Measurements from ENCODE around the gene LRBA.
"Not testable (repeated sequence)": the region's sequence is repeated elsewhere in the genome, so short reads cannot be mapped to it uniquely, and the experiment has no call there.

The LRBA gene

GRCh38 chr4:150389896-150390530 lies 625.1 kb downstream of the LRBA start:
- DNase-seq = no peak

GRCh38 chr4:150387981-150388380 lies 627.1 kb downstream of the LRBA start:
- no peak for DNase-seq

GRCh38 chr4:150386415-150386814 lies 628.7 kb downstream of the LRBA start:
- not testable (repeated sequence) for DNase-seq

GRCh38 chr4:150385606-150386005 lies 629.5 kb downstream of the LRBA start:
- DNase-seq = no peak

- no peak for DNase-seq
These were observed 630.8 kb downstream of the LRBA start for GRCh38 chr4:150384249-150384648.

- no peak for DNase-seq
These were observed 633.1 kb downstream of the LRBA start for GRCh38 chr4:150382028-150382427.

GRCh38 chr4:150381609-150382008 lies 633.5 kb downstream of the LRBA start:
- DNase-seq = no peak

- DNase-seq = no peak
These were observed 634.0 kb downstream of the LRBA start for GRCh38 chr4:150381036-150381435.

- DNase-seq = no peak
These were observed 635.6 kb downstream of the LRBA start for GRCh38 chr4:150379454-150379853.

- no peak for DNase-seq
These were observed 640.1 kb downstream of the LRBA start for GRCh38 chr4:150375025-150375424.

GRCh38 chr4:150371869-150372268 lies 643.2 kb downstream of the LRBA start:
- DNase-seq = no peak

- no peak for DNase-seq
These were observed 645.4 kb downstream of the LRBA start for GRCh38 chr4:150369434-150370380.

GRCh38 chr4:150368667-150369066 lies 646.4 kb downstream of the LRBA start:
- no peak for DNase-seq

- no peak for DNase-seq
These were observed 647.8 kb downstream of the LRBA start for GRCh38 chr4:150367326-150367725.

GRCh38 chr4:150366487-150366999 lies 648.5 kb downstream of the LRBA start:
- DNase-seq = no peak

- DNase-seq = no peak
These were observed 651.1 kb downstream of the LRBA start for GRCh38 chr4:150363721-150364688.

GRCh38 chr4:150358691-150359090 lies 656.4 kb downstream of the LRBA start:
- no peak for DNase-seq

- no peak for DNase-seq
These were observed 657.3 kb downstream of the LRBA start for GRCh38 chr4:150357829-150358228.

GRCh38 chr4:150355858-150356455 lies 659.1 kb downstream of the LRBA start:
- no peak for DNase-seq

- DNase-seq = no peak
These were observed 659.7 kb downstream of the LRBA start for GRCh38 chr4:150355418-150355817.

GRCh38 chr4:150354214-150354796 lies 660.8 kb downstream of the LRBA start:
- no peak for DNase-seq

GRCh38 chr4:150348079-150348478 lies 667.0 kb downstream of the LRBA start:
- no peak for DNase-seq

Data from activated CD4-positive, alpha-beta T cell treated with anti-CD3 and anti-CD28 coated beads for 4 hours (primary cell).